ENCODE data around the gene AGPAT1. TPM values are rescaled to one million over a fixed set of nuclear protein-coding genes. Genes with fewer than 3 reads are reported as not detected.
A peak's percentile ranks its signal among the peaks of the same experiment; 100 is the strongest.

AGPAT1 gene
- total and polyA plus RNA-seq, 2 of the 13 experiments (the other 11 are each of a cell fraction or from before 2014, with no cell fraction given), result 51.3 to 139 TPM

DNA sequence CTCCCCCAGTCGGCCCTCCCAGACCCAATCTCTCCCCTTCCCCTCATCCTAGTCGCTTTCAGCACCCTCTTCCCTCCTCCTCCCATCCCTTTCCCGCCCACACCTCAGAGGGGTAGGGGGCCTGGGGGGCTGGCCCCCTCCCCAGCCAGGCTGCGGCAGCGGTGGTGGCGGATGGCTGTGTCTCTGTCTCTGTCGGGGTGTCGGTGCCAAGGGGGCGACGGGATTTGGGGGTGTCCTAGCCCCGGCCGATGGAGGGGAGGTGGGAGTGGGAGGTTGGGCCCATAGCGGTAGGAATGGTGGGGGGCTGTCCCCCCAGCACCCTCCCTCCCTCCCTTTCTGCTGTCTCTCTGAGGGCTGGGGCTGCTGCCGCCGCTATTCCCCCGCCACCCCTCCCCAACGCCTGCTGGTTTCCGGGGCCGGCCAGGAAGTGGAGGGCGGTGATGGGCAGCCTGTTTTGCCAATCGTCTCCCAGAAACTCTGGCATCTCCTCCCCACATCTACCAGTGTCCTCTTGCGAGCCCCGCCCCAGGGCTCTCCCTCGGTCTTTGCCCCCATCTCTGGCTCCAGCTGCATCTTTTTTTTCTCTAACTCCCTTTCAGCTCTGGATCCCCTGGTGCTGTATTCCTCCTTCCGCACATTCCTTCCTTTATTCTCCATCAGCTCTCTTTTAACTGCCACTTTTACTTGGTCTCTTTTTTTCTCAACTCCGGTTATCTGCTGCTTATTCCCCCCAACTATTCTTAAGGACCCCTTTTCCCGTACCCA lies at the start of gene AGPAT1 (continued):
- TF ChIP-seq, protein P1, sequence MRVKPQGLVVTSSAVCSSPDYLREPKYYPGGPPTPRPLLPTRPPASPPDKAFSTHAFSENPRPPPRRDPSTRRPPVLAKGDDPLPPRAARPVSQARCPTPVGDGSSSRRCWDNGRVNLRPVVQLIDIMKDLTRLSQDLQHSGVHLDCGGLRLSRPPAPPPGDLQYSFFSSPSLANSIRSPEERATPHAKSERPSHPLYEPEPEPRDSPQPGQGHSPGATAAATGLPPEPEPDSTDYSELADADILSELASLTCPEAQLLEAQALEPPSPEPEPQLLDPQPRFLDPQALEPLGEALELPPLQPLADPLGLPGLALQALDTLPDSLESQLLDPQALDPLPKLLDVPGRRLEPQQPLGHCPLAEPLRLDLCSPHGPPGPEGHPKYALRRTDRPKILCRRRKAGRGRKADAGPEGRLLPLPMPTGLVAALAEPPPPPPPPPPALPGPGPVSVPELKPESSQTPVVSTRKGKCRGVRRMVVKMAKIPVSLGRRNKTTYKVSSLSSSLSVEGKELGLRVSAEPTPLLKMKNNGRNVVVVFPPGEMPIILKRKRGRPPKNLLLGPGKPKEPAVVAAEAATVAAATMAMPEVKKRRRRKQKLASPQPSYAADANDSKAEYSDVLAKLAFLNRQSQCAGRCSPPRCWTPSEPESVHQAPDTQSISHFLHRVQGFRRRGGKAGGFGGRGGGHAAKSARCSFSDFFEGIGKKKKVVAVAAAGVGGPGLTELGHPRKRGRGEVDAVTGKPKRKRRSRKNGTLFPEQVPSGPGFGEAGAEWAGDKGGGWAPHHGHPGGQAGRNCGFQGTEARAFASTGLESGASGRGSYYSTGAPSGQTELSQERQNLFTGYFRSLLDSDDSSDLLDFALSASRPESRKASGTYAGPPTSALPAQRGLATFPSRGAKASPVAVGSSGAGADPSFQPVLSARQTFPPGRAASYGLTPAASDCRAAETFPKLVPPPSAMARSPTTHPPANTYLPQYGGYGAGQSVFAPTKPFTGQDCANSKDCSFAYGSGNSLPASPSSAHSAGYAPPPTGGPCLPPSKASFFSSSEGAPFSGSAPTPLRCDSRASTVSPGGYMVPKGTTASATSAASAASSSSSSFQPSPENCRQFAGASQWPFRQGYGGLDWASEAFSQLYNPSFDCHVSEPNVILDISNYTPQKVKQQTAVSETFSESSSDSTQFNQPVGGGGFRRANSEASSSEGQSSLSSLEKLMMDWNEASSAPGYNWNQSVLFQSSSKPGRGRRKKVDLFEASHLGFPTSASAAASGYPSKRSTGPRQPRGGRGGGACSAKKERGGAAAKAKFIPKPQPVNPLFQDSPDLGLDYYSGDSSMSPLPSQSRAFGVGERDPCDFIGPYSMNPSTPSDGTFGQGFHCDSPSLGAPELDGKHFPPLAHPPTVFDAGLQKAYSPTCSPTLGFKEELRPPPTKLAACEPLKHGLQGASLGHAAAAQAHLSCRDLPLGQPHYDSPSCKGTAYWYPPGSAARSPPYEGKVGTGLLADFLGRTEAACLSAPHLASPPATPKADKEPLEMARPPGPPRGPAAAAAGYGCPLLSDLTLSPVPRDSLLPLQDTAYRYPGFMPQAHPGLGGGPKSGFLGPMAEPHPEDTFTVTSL (CRISPR knock-in tag; IDR thresholded peaks at IDR 0.05; ENCODE audit: borderline replicate concordance), result no peak
- TF ChIP-seq, protein P2, sequence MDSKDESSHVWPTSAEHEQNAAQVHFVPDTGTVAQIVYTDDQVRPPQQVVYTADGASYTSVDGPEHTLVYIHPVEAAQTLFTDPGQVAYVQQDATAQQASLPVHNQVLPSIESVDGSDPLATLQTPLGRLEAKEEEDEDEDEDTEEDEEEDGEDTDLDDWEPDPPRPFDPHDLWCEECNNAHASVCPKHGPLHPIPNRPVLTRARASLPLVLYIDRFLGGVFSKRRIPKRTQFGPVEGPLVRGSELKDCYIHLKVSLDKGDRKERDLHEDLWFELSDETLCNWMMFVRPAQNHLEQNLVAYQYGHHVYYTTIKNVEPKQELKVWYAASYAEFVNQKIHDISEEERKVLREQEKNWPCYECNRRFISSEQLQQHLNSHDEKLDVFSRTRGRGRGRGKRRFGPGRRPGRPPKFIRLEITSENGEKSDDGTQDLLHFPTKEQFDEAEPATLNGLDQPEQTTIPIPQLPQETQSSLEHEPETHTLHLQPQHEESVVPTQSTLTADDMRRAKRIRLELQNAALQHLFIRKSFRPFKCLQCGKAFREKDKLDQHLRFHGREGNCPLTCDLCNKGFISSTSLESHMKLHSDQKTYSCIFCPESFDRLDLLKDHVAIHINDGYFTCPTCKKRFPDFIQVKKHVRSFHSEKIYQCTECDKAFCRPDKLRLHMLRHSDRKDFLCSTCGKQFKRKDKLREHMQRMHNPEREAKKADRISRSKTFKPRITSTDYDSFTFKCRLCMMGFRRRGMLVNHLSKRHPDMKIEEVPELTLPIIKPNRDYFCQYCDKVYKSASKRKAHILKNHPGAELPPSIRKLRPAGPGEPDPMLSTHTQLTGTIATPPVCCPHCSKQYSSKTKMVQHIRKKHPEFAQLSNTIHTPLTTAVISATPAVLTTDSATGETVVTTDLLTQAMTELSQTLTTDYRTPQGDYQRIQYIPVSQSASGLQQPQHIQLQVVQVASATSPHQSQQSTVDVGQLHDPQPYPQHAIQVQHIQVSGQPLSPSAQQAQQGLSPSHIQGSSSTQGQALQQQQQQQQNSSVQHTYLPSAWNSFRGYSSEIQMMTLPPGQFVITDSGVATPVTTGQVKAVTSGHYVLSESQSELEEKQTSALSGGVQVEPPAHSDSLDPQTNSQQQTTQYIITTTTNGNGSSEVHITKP (CRISPR knock-in tag; IDR thresholded peaks at IDR 0.05; ENCODE audit: low read depth), result peak; percentile 41; the same call in 1 of the 2 replicates
- TF ChIP-seq ZNF224 (CRISPR knock-in tag; IDR thresholded peaks at IDR 0.05), result no peak
- TF ChIP-seq ZMYM4 (CRISPR knock-in tag; IDR thresholded peaks at IDR 0.05), result no peak; the same call in 1 of the 2 replicates
- no peak for TF ChIP-seq NPAS2 (CRISPR knock-in tag; IDR thresholded peaks at IDR 0.05; ENCODE audit: borderline replicate concordance)
- TF ChIP-seq GLI4 (CRISPR knock-in tag; IDR thresholded peaks at IDR 0.05; ENCODE audit: borderline replicate concordance), result peak; percentile 23; the same call in 1 of the 2 replicates
- TF ChIP-seq ZFP90 (CRISPR knock-in tag; IDR thresholded peaks at IDR 0.05; ENCODE audit: borderline replicate concordance), result peak; percentile 55; the same call in 1 of the 2 replicates
- TF ChIP-seq, protein P3, sequence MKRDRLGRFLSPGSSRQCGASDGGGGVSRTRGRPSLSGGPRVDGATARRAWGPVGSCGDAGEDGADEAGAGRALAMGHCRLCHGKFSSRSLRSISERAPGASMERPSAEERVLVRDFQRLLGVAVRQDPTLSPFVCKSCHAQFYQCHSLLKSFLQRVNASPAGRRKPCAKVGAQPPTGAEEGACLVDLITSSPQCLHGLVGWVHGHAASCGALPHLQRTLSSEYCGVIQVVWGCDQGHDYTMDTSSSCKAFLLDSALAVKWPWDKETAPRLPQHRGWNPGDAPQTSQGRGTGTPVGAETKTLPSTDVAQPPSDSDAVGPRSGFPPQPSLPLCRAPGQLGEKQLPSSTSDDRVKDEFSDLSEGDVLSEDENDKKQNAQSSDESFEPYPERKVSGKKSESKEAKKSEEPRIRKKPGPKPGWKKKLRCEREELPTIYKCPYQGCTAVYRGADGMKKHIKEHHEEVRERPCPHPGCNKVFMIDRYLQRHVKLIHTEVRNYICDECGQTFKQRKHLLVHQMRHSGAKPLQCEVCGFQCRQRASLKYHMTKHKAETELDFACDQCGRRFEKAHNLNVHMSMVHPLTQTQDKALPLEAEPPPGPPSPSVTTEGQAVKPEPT (CRISPR knock-in tag; IDR thresholded peaks at IDR 0.05; ENCODE audit: low read depth), result no peak; the same call in 1 of the 2 replicates
- TF ChIP-seq ZNF850 (CRISPR knock-in tag; conservative IDR thresholded peaks at IDR 0.05), result no peak
- TF ChIP-seq TBX2 (CRISPR knock-in tag; IDR thresholded peaks at IDR 0.05; ENCODE audit: borderline replicate concordance), result no peak; the same call in 1 of the 2 replicates
- TF ChIP-seq SSRP1 (CRISPR knock-in tag; IDR thresholded peaks at IDR 0.05), result peak; percentile 7; the same call in 1 of the 2 replicates
- TF ChIP-seq ZNF543 (CRISPR knock-in tag; IDR thresholded peaks at IDR 0.05), result peak; percentile 67; the same call in 1 of the 2 replicates
- TF ChIP-seq, protein P4, sequence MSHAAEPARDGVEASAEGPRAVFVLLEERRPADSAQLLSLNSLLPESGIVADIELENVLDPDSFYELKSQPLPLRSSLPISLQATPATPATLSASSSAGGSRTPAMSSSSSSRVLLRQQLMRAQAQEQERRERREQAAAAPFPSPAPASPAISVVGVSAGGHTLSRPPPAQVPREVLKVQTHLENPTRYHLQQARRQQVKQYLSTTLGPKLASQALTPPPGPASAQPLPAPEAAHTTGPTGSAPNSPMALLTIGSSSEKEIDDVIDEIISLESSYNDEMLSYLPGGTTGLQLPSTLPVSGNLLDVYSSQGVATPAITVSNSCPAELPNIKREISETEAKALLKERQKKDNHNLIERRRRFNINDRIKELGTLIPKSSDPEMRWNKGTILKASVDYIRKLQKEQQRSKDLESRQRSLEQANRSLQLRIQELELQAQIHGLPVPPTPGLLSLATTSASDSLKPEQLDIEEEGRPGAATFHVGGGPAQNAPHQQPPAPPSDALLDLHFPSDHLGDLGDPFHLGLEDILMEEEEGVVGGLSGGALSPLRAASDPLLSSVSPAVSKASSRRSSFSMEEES (CRISPR knock-in tag; IDR thresholded peaks at IDR 0.05), result no peak
- peak; percentile 67 for TF ChIP-seq GATAD1 (CRISPR knock-in tag; IDR thresholded peaks at IDR 0.05)
